K562 (cell line): Measurements from ENCODE around the gene REG4.

Experiments
- ATF3 ChIP-seq, 2 experiments: fragments of 450-650 bp in 1 of 2; sonication (generic) in 1 of 2; formaldehyde crosslinking in 1 of 2; IDR thresholded peaks in 1 of 2; conservative IDR thresholded peaks in 1 of 2; 2 replicates each; pipeline versions ENCODE4 v1.6.1 to v1.8.1; 2016 to 2023; ENCODE audit warnings: mild to moderate bottlenecking in 2 of 2, moderate library complexity in 2 of 2, inconsistent platforms in 1 of 2, missing genetic modification reagents in 1 of 2
- CREBBP ChIP-seq: IDR thresholded peaks from one replicate; pipeline ENCODE4 v1.6.1; 2012; ENCODE audit warnings: low read depth, mild to moderate bottlenecking, control low read depth, inconsistent platforms, low read length
- GTF2F1 ChIP-seq: IDR thresholded peaks from 2 replicates; pipeline ENCODE4 v1.6.1; 2011; ENCODE audit warnings: low read depth, low read length, improper control_type of control experiment
- HDAC3 ChIP-seq: fragments of 450-650 bp; IDR thresholded peaks from 2 replicates; pipeline ENCODE4 v1.6.1; 2018; ENCODE audit warnings: borderline replicate concordance, mild to moderate bottlenecking, moderate library complexity; ENCODE audit not compliant: partially characterized antibody
- KAT7 ChIP-seq: sonication (generic); formaldehyde crosslinking; IDR thresholded peaks from 2 replicates; pipeline ENCODE4 v1.8.0; 2022; ENCODE audit warnings: missing genetic modification reagents, mild to moderate bottlenecking, borderline replicate concordance
- NBN ChIP-seq: fragments of 450-650 bp; IDR thresholded peaks from 2 replicates; pipeline ENCODE4 v1.6.1; 2016; ENCODE audit warnings: low read depth, mild to moderate bottlenecking
- POLR2A ChIP-seq: fragments of 450-650 bp; conservative IDR thresholded peaks from 2 replicates; pipeline ENCODE4 v1.6.1; 2016
- RAD21 ChIP-seq, 2 experiments: fragments of 250-450 bp in 1 of 2; fragments of 450-650 bp in 1 of 2; sonication (Bioruptor Pico) in 1 of 2; formaldehyde crosslinking in 1 of 2; IDR thresholded peaks in 1 of 2; conservative IDR thresholded peaks in 1 of 2; 2 replicates each; pipeline versions ENCODE4 v1.4.0 to v1.8.0; 2020 to 2022; ENCODE audit warnings: mild to moderate bottlenecking in 2 of 2, moderate library complexity in 1 of 2
- RERE ChIP-seq: sonication (generic); formaldehyde crosslinking; IDR thresholded peaks from 2 replicates; pipeline ENCODE4 v1.8.0; 2023; ENCODE audit warnings: missing genetic modification reagents, mild to moderate bottlenecking, borderline replicate concordance
- TGIF2 ChIP-seq: sonication (generic); formaldehyde crosslinking; IDR thresholded peaks from 2 replicates; pipeline ENCODE4 v1.8.1; 2022; ENCODE audit warnings: mild to moderate bottlenecking, missing genetic modification reagents, moderate library complexity
- USF1 ChIP-seq: sonication (generic); formaldehyde crosslinking; IDR thresholded peaks from 2 replicates; pipeline ENCODE4 v1.9.0; 2022; ENCODE audit warnings: mild to moderate bottlenecking, missing genetic modification reagents
- ZNF197 ChIP-seq: fragments of 200-800 bp; sonication (Bioruptor generic); IDR thresholded peaks from 2 replicates; pipeline ENCODE4 v1.6.1; 2016; ENCODE audit warnings: low read depth, missing genetic modification characterization, missing compliant biosample characterization
- ZNF740 ChIP-seq, 3 experiments: fragments of 200-800 bp in 1 of 3; sonication (Bioruptor generic) in 1 of 3; sonication (generic) in 1 of 3; formaldehyde crosslinking in 1 of 3; IDR thresholded peaks; 2 replicates each; pipeline versions ENCODE4 v1.6.1 to v1.8.0; 2016 to 2022; ENCODE audit warnings: mild to moderate bottlenecking in 2 of 3, missing compliant biosample characterization in 2 of 3, missing genetic modification characterization in 2 of 3, missing genetic modification reagents in 1 of 3

GRCh38 chr1:119858126-119858525 lies 46.9 kb upstream of the REG4 start:
- TF ChIP-seq ATF3 (IDR thresholded peaks at IDR 0.05) (no peak), ATF3 (CRISPR knock-in tag; conservative IDR thresholded peaks at IDR 0.05) (no peak), HDAC3 (no peak), POLR2A (no peak), CREBBP (no peak), GTF2F1 (no peak), RERE (CRISPR knock-in tag) (no peak), RAD21 (CRISPR knock-in tag; conservative IDR thresholded peaks at IDR 0.05 in 1 of 2, IDR thresholded peaks at IDR 0.05 in 1 of 2) (no peak), ZNF740 (CRISPR knock-in tag; IDR thresholded peaks at IDR 0.05) (no peak), ZNF740 (tag; IDR thresholded peaks at IDR 0.05) (no peak), USF1 (CRISPR knock-in tag) (no peak), NBN (no peak), KAT7 (CRISPR knock-in tag) (no peak), TGIF2 (CRISPR knock-in tag) (no peak), ZNF197 (no peak)
